NCI-H226 (cell line): Measurements from ENCODE around the gene ARMH1.
"Not testable (repeated sequence)": the region's sequence is repeated elsewhere in the genome, so short reads cannot be mapped to it uniquely, and the experiment has no call there.

ENCODE experiments used
- DNase-seq: peaks from one replicate; pipeline ENCODE4 v3.0.0-alpha.2; 2015

Gene ARMH1

DNA sequence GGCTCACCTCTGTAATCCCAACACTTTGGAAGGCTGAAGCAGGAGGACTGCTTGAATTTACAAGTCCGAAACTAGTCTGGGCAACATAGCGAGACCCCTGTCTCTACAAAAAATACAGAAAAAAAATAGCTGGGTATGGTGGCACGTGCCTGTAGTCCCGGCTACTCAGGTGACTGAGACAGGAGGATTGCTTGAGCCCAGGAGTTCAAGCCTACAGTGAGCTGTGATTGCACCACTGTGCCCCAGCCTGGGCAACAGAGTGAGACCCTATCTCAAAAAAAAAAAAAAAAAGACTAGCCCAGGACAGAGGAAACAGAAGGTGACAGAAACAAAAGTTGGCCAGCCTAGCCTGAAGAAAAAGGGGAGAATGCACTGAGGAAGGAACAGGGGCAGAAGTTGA is 21.2 kb downstream of the ARMH1 start:
- no peak for DNase-seq

DNA sequence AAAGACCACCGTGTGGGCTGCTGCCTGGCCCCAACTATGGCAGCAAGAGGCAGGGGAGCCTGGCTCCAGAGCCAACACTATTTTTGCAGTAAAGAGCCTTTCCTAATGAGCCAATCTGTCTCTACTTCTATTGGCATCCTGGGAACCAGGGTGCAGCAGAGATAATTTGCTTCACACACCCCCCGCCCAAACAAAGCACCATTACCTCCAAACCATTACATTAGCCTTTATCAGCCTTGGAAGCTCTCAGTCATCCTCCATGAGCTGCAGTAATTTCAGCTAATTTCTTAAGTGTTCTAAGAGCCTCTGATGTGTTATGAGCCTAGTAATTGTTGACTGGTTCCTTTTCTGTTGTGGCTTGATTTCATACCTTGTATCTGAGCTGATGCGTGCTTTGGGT is 21.6 kb downstream of the ARMH1 start:
- no peak for DNase-seq

DNA sequence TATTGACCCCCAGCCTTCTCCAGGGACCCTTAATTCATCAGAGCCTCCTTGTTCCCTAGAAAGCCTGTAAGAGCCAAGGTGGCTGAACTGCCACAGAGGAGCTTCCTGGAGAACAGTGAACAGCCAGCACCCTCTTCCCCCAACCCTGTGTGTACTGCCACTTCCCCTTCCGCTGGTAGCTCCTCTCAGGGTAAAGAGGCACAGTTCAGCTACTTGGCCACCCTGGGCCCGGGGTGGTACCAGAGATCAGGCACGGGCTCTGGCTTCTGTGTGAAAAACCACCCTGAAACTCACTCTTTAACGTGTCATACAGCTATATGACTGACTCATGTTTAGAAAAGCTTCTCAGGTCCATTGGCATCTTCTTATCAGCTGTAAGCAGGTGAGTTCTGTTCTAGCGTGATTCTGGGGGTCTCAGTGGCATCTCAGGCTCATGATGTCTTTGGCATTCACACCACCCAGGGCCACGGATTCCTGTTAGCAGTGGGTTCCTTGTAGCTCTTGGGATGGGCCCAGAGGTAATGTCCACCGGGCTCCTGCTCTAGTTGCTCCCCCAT is 22.4 kb downstream of the ARMH1 start:
- no peak for DNase-seq

DNA sequence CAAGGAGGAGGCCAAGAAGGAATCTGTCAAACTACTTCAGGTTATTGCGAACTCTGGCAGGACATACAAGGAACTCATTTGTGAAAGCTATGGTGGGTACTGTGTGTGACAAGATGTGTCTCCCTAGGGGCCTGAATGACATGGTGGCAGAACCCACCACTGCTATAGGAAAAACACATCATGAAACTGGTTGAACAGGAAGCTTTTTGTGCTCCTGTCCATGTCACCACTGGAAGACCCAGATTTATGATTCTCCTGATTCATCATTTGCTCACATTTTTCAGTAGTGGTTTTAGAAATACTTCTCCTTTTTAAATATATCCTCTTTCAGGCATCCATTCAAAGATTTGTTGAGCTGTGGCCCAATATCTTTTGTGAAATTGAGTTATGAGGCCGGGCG is 23.6 kb downstream of the ARMH1 start:
- no peak for DNase-seq

DNA sequence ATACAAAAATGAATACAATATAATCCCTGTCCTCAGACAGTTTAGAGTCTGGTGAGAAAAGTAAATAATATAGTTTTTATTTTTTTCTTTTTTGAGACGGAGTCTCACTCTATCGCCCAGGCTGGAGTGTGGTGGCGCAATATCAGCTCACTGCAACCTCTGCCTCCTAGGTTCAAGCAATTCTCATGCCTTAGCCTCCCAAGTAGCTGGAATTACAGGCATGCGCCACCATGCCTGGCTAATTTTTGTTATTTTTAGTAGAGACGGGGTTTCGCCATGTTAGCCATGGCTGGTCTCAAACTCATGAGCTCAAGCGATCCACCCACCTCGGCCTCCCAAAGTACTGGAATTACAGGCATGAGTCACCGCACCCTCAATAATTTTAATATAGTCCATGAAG is 24.9 kb downstream of the ARMH1 start:
- DNase-seq: not testable (repeated sequence)

DNA sequence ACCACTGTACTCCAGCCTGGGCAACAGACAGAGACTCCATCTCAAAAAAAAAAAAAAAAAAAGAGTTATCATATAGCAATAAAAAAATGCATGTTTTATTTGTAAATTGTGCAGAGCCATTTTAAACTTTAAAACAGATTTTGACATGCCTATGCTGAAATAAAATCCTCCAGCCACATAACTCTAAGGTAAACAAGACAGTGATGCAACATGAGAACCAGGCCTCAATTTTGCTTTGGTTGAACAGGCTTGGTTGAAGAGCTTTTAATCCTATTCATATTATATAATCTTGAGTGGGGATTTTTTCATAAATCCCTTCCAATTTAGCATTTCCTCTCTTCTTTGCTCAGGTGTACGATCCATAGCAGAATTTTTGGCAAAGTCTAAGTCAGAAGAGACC is 26.1 kb downstream of the ARMH1 start:
- DNase-seq: no peak

DNA sequence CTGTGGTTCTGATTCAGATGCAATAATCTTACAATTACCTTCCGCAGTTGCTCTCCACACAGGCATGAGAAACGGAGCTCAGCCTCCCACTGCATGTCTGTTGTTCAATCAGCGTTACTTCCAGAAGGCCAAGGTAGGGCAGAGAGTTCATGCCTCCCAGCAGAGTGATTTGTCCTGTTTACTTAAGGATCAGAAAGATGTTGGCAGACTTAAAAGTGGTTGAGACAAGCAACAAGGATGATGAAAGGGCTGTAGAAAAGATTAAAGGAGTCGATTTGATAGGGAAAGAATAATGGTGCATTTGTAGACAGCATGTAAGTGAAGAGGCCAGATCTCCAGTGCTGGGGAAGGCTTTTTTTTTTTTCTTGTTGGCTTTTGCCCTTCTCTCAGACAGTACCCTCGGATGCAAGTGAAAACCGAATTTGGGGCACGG is 26.6 kb downstream of the ARMH1 start:
- DNase-seq: no peak

DNA sequence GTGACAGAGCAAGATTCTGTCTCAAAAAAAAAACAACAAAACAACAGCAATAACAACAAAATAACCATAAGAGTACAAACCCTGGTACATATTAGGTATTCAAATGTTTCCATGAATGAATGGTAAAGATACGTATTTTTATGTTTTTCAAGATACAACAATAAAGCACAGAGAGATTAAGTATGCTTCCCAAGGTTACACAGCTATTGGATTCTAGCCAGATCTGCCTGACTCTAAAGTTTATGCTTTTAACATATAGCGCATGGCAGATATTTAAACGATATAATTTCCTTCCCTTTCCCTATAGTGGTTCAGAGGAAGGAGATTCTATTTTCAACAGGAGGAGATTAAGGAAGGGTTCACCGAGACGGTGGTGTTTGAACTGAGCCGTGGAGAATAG is 31.0 kb downstream of the ARMH1 start:
- DNase-seq: no peak

DNA sequence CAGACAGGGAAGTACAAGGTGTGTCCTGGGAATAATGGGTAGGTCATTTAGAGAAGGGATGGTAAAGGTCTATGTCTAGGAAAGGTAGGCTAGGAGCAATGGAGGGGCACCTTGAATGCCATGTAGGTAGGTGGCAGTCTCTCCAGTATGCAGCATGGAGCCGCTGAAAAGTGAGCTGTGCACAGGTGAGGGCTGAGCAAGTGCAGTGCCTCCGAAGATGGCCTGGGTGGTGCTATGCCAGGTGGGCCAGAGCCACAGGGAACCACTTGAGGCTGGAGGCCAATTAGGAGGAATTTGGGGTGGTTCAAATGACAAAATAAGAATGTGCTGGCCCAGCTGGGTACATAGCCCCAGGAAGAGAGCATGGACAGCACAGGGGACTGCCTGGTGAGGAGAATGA is 31.4 kb downstream of the ARMH1 start:
- no peak for DNase-seq

DNA sequence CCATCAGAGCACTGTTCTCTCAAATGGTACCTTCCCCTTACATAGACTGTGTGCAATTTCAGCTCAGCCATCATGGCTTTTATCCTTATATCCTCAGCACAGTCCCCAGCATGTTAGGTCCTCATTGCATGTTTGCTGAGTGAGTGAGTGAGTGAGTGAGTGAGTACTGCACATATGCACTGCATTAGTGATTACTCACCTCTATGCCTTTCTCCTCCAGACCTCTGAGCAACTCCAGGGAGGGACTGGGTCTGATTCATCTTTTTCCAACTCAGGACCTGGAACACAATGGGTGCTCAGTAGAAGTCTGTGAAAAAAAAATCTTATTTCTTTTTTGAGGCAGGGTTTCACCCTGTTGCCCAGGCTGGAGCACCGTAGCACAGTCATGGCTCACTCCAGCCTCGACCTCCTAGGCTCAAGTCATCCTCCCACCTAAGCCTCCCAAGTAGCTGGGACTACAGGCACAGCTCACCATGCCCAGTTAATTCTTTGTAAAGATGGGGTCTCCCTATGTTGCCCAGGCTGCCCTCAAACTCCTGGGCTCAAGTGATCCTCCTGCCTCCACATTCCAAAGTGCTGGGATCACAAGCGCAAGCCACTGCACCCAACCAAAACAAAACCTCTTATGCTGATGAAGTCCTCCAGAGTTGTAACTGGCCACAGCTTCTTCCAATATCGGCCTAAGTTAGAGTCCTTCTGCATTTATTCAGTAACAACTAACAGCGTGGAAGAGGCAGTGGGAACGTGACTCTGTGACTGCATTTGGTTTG is 32.8 kb downstream of the ARMH1 start:
- peak; percentile 93 for DNase-seq

DNA sequence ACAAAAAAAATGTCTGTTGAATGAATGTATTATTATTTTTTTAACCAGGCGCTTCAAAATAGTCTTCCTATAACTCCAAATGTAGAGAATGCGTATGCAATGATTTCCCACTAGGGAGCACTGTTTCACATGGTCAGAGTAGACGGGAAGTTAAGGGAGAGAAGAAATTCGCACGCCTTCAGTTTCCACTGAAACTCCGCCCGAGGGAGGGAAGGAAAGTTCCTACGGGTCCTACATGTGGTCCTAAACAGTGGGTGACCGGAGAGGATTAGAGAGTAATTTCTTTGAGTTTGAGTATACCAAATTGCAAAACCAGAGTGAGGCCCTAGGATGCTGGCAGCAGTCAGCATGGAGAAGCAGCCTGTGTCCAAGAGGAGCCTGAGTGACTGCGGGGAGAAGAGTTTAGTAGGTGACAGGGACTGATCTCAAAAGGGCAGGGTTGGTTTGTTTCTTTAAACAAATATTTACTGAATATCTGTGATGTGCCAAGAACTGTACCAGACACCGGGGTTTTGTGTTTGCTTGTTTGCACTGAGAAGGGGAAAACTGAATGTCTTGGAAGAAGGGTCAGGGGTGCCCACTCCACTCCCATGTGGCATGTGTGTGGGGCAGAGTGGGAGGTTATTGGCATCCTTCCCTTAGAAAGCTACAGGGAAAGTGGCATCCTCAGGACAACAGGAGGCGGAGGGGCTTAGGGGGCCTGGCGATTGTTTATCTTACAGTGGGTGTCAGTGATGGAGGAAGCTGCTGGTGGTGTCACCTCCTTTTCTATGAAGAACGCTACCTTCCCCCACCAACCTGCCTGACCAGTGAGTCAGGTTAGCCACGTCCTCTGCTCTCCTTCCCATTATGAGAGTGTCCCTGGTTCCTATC is 33.7 kb downstream of the ARMH1 start:
- no peak for DNase-seq

DNA sequence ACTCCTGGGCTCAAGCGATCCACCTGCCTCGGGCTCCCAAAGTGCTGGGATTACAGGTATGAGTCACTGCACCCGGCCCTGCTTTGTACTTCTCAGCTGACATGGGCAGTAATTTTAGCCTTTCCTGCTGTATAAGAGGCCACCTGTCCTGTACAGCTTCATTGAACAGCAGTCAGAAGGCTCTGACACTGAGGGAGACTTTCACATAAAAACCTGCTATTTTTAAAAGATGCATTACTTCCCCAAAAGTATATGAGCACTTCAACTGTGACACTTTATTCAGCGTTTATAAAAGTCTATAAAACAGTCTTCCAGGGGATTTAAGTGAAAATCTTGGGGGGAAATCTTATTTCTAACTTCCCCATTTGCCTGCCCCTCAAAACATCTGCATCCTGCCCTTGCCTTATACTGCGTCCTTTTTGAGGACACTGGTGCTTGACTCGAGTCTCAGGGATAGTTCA is 38.8 kb downstream of the ARMH1 start:
- DNase-seq: no peak

DNA sequence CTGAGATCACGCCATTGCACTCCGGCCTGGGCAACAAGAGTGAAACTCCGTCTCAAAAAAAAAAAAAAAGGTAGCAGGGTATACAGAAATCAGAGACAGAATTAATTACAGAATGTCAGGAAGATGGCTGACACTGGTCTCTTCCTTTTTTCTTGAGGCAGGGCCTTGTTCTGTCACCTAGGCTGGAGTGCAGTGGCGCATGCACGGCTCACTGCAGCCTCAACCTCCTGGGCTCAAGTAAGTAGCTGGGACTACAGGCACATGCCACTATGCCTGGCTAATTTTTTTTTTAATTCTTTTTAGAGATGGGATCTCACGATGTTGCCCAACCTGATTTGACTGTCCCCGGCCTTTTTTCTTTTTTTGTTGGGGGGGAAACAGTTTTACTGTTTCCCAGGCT is 40.0 kb downstream of the ARMH1 start:
- DNase-seq: no peak

DNA sequence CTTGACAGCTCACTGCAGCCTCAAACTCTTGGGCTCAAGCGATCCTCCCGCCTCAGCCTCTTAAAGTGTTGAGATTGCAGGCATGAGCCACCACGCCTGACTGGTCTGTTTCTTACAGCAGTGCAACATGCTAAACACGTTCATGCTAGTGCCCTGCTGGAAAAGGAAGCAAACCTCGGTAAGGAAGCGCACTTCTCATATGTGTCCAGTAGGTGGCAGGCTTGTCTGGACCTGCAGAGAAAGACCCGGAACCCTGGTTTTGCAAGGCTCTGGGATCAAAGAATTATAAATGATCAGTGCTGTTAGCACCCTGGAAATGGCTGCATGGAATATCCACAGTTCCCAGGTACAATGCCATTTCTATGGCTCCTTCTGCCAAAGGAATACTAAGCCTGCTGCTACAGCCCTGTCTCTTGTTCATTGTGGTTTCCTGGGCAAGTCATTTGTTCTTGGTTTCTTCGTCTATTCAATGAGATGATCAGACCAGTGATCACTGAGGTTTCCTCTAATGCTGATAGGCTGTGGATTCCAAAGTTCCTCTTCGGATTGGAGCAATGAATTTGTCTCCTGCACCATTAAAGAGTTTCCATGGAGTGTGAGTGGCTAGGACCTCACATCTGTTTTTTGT is 40.5 kb downstream of the ARMH1 start:
- peak; percentile 39 for DNase-seq

DNA sequence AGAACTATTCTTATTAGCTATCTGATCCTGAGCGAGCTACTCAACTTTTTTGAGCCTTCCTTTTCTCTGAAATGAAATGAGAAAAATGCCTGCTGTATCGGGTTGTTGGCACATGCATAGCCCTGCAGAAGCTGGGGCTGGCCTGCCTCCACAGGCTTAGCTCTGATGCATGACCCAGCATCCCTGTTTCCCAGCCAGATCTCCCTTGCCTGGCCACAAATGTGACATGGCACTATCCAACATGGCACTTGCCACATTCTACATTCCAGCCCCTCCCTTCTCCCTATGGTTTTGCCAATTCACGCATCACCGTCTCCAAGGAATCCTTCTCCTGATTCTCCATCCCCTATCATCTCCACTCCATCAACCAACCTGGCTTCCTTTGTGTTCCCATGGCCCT is 42.6 kb downstream of the ARMH1 start:
- DNase-seq: no peak

DNA sequence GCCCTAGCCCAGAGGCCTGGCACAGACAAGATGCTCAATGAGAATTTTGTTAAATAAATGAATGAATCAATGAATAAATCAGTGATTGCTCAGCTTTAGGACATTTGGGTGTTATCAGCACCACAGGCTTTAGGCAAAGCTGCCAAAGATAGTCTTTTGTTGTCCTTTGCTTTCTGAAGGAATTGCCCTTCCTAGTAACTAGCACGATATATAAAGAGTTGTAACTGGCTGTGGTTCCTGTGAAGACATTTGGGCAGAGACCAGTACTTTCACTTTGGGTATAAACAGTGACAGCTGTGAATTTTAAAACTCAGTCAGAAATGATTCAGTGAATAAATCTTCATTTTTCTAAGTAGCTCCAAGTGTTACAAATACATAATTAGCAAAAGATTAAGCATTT is 43.1 kb downstream of the ARMH1 start:
- DNase-seq: no peak

DNA sequence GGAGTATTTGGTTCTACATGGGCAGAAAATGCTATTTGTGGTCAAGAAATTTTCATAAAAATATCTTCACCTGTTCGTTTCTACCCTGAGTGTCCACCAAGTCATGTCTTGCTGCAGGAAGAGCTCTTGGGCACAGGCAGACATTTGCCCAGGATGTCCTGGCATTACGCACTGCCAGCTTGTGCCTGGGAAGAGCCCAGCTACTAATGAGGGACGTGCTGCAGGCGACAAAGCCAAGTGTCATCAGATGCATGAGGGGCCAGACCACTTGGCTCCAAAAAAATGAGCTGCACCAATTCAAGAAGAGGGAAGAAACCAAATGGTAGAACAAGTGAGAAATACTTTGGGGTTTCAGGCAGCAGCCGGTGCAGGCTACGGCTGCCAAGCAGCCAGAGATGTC is 43.6 kb downstream of the ARMH1 start:
- DNase-seq: no peak

DNA sequence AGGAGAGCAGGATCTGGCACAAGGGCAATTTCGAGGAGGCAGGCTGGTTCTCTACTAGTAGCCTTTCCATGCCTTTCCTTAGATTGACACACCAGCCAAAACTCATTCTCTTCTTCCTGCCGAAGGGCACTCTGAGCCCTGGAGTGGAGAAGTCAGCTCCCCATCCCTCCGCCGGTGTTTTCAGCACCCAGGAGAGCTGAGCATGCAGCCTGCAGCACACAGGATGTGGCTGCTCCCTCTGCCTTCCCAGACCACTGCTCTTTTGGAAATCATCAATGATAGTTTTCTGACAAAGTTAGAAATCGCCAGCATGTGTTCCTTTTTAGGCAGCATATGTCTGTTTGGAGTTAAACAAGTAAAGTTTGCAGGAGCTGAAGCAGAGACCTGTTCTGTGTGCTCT is 44.8 kb downstream of the ARMH1 start:
- DNase-seq: no peak

DNA sequence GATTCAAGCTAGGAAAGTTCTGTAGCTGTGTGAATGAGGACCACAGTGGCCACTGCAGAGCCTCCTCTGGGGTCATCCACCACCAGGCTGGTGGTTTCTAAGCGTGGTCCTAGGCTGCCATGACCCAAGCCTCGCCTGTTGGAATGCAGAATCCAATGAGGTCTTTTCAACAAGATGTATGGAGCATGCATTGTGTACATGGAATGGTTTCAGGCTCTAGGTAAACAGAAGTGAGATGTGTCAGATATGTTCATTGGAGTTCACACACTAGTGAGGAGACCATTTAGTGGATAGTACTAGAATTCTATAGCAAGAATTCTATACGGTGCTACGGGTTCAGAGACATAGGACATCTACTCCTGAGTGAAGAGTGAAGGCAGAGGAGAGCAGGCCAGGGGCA is 45.8 kb downstream of the ARMH1 start:
- DNase-seq: no peak

DNA sequence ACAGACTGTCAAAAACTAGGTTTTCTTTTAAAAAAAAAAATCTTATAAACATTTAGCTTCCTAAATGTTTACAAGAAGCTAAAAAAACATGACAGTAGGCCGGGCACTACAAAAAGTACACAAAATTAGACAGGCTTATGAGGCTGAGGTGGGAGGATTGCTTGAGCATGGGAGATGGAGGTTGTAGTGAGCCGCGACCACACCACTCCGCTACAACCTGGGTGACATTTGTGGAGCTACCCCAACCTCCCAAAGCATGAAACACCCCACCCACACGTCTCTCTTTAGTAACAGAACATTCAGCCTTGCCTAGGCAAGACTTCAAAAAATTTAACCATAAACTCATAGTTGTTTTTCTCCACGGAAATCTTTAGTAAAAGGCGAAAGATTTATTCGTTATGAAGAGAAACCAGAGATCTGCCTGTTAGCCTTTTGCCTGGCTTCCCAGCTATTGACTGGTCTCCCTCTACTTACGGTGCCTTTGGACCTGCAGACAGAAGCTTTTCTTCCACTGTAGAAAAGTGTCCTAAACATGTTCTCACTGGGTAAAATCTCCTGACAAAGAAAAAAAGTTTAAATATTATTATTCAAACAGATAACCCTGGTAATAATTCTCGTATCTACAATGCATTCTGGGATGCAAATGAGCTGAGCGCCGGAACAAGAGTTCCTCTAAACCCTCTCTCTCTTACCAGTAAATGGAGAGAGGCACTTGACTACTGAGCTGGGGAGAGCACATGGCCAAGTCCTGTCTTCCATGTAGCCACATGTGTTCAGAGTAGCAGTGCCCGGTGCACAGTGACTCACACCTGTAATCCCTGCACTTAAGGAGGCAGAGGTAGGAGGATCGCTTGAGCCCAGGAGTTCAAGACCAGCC is 47.2 kb downstream of the ARMH1 start:
- peak; percentile 52 for DNase-seq

DNA sequence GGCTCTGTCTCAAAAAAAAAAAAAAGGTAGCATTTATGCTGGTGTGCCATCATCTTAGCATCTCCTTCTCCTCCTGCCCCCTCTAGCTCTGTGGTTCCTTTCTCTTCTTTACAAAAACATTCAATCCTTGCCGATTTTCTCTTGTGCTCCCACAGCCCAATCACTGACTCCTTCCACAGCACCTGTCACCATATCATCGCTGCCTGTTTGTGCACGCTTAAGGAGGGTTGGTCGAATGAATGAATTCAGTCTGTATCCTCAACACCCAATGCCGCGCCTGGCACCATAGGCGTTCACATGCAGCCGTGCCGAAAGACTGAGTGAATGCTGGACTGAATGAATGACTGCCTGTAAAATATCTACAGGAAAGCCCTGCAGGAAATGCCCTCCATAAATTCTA is 48.5 kb downstream of the ARMH1 start:
- DNase-seq: no peak
